Measurements from ENCODE around the gene SAP30.

The SAP30 gene

GRCh38 chr4:173415092-173415491 lies 44.3 kb downstream of the SAP30 start:
- DNase-seq (ENCODE audit: low read depth in 2 of 2) = no peak

- DNase-seq (ENCODE audit: low read depth in 2 of 2) = no peak
Measured at GRCh38 chr4:173415885-173416653, 45.3 kb downstream of the SAP30 start.

- no peak for DNase-seq (ENCODE audit: low read depth in 2 of 2)
Measured at GRCh38 chr4:173417833-173418232, 47.1 kb downstream of the SAP30 start.

GRCh38 chr4:173418639-173419038 lies 47.9 kb downstream of the SAP30 start:
- DNase-seq (ENCODE audit: low read depth in 2 of 2) = no peak

- no peak for DNase-seq (ENCODE audit: low read depth in 2 of 2)
Measured at GRCh38 chr4:173420324-173420752, 49.6 kb downstream of the SAP30 start.

GRCh38 chr4:173420801-173421200 lies 50.0 kb downstream of the SAP30 start:
- DNase-seq (ENCODE audit: low read depth in 2 of 2) = no peak

- DNase-seq (ENCODE audit: low read depth in 2 of 2) = no peak
Measured at GRCh38 chr4:173424899-173425805, 54.4 kb downstream of the SAP30 start.

GRCh38 chr4:173426064-173426463 lies 55.3 kb downstream of the SAP30 start:
- no peak for DNase-seq (ENCODE audit: low read depth in 2 of 2)
